GM21825 (cell line): Measurements from ENCODE around the gene SORCS2.

ENCODE experiments used
- ATAC-seq: cut with Tn5 transposase; IDR thresholded peaks from one replicate; pipeline ENCODE4 v1.9.1; 2021; ENCODE audit warnings: mild to moderate bottlenecking, moderate library complexity; ENCODE audit not compliant: unreplicated experiment

Gene SORCS2

DNA sequence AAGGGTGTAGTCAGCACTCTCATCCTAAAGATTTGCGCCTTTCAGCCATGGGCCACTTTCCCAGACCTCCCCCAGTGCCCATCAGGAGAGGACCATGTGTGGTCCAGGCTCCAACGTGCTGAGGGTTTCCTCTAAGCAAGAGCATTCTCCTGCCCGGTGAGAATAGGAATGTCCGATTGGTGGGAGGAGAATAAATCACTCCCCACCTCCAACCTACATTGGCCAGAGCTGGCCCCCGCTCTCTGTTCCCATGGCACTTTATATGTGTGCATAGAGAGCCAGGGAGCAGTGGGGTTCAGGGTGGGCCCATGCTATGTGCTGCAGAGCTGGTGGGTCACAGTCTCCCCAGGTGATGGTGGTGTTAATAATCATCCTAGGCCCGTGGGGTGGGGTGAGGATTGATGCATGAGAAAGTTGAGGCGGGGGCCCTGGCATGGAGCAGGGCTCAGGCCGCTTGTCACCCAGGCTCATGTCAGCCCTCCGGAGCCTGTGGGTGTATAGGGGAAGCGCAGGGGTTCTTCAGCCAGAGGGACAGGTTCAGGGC lies 6.8 kb upstream of the SORCS2 start:
- no peak for ATAC-seq

GRCh38 chr4:7186031-7186430 lies 6.3 kb upstream of the SORCS2 start:
- no peak for ATAC-seq

DNA sequence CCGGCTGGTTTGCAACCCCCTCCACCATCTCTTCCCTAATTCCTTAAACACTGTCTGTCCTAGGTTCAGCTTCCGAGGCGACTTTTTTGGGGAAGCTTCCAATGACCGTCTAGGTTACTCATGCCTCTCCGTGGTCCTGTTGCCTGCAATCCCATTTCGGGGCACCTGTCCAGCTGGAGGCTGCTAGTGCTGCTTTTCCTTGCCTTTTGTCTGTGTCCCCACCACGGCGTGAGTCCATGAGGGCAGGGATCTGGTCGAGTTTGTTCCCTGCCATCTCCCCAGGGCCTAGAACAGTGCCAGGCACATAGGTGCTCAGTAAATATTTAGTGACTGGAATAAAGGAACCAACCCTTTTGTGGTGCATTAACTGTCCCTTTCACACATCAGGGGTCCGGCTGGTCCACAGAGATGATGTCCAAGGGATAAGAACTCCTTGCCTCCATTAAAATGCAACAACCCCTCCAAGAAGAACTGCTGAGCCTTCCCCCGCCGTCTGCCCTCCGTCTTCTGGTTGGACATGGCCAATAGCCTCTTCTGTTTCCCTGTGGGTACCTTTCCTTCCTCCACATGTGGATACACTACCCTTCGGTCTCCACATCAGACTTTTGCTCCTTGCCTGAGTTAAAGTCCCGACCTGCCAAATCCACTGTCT lies 5.7 kb upstream of the SORCS2 start:
- ATAC-seq, result no peak

DNA sequence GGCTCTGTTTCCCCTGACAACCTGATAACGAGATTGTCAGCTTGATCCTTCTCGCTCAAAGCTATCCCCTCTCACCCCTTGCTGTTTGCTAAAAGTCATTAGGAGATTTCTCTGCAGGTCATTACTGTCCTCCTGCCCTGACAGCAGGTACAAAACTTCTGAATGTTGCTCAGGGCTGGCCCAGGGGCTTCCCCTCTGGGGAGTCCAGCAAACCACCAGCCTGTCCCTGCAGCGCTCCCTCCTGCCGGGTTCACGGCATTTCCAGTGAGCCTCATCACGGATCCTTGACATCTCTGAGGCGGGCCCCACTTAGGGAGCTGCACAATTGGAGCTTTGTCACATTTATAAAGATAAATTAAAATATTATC lies 5.2 kb upstream of the SORCS2 start:
- no peak for ATAC-seq

DNA sequence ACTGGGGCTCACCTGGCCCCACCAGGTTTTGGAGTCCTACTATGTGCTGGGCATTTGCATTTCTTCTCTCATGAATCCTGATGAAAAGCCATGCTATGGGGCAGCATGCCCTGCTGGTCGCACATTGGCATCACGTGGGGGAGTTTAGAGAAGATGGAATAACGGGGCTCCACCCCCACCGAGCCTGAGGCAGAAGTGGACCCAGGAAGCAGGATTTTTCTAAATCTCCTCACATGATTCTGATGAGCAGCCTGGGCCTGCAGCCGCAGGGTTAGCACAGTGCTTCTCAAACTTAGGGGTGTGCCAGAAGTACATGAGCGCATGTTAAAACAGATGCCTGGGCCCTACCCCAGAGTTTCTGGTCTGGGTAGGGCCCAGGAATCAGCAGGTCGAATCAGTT lies 4.6 kb upstream of the SORCS2 start:
- no peak for ATAC-seq

GRCh38 chr4:7189066-7189465 lies 3.3 kb upstream of the SORCS2 start:
- no peak for ATAC-seq

DNA sequence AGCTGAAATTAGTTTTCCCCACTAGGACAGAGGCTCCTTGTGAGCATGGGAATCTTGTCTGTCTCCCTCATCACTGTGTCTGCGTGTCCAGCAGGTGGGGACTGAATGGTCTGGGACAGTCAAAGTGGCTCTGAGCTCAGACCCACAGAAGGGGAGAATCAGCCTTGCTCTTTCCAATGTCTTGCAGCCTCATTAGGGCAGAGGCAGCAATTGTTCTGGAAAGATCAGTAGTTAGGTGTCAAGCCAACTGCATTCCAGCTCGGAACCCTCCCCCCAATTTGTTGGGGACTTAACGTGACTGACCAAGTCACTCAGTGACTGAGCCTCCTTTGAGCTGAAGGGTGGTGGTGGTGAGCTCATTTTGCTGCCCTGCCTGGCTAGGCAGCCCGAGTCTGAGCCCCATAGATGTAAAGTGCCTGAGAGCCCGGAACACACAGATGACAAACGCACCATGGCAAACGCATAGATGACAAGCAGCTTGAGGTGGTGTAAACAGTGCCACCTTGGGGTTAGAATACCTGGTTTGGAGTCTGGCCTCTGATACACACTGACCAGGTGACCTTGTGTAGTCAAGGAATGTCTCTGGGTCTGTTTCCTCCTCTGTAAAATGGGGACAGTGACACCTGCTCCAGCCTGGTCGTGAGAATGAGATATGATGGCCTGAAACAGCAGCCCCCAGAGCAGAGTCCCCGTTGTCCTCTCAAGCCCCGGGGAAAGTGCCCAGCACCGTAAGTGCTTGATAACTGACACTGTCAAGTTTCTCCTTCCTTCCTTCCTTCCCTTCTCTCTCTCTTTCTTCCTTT lies 2.7 kb upstream of the SORCS2 start:
- ATAC-seq, result no peak

DNA sequence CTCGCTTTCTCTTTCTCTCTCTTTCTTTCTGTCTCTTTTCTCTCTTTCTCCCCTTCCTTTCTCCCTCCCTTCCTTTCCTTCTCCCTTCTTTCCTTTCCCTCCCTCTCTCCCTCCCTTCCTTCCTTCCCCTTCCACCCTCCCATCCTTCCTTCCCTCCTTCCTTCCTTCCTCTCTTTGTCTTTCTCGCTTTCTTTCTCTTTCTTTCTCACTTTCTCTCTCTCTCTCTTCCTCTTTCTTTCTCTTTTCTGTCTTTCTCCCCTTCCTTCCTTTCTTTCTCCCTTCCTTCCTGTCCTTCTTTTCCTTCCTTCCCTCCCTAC lies 2.1 kb upstream of the SORCS2 start:
- no peak for ATAC-seq

- no peak for ATAC-seq
These were observed 1.4 kb upstream of the SORCS2 start for GRCh38 chr4:7190691-7191545.

DNA sequence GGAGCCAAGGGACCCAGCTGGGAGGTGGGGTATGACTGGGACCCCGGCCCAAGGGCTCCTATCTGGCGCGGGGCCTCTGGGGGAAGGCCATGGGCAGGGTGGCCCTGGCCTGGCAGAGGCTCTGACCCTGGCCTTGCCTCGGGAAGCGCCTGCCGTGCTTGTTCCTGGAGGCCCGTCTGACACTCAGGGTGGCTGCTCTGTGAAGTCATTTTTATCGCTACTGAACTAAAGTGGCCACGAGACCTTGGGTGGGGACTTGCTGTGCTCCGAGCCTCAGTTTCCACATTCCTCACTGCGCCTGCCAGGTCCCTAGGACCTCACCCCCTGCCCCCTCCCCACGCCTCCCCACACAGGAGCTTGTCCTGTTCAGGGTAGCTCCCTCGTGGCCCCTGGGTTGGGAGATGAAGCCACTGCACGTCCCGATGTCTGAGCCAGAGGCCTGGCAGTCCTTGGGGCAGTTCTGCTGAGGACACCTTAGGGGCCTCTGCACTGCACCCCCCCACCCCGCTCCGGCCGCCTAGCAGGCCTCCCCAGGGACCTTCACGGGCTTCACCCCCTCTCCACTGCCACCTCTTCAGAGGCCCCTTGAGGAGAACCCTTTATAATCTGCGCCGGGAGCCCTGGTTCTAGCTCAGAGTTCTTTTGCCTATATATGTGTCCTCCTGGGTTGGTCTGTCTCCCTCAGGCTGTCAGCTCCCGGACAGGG lies 639 bp upstream of the SORCS2 start:
- no peak for ATAC-seq

DNA sequence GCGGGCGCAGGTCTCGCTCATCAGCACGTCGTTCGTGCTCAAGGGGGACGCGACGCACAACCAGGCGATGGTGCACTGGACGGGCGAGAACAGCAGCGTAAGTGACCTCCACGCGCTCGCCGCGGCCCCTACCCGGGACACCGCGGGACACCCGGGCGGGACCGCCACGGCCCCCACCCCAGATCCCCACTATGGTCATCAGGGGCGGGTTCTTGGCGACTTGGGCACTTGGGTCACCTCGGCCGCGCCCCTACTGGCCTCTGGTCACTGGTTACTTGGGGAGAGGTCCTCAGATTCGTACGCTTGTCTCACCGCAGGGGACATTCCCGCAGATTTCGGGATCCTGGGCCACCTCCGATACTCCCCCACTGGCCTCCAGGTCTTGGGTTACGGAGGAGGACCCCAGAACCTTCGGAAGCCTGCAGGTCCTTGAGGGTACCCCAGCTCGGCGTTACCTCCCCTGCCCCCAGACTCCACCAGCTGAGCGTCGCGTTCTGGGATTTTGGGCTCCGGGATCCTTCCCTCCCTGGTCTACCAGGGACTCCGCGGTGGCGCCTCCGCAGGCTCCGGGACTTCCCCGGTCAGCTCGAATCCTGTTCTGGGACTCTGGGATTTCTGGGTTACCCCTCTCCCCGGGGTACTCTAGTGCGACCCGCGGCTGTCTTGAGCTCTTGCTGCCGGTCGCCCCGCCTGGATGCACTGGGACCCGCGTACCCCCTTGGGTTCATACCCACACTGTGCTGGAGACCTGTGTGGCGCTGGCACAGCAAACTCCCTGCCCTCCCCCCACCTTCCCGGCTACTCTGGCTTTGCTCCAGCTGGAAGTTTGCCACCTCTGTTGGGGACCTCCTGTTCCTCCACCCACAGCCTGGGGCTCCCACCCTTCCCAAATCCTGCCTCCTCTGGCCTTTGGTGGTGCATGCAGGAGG lies 956 bp downstream of the SORCS2 start:
- no peak for ATAC-seq

GRCh38 chr4:7194251-7195140 lies 2.2 kb downstream of the SORCS2 start:
- ATAC-seq, result no peak

DNA sequence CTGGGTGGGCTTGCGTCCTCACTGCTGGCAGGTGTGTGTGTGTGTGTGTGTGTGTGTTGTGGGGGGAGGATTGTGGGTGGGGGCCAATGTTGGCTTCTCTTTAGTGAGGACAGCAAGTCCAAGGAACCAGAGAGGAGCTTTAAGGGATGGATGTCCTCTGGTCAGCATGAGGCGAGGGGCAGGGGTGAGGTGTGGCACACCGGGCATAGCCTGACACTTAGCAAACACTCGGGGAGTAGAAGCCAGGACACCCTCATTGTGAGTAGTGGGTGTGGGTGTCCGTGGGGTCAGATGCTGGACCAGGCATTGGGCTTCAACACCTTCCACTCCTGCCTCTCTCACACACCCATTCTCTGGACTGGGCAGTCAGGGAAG lies 2.8 kb downstream of the SORCS2 start:
- no peak for ATAC-seq

GRCh38 chr4:7195546-7196287 lies 3.4 kb downstream of the SORCS2 start:
- no peak for ATAC-seq

DNA sequence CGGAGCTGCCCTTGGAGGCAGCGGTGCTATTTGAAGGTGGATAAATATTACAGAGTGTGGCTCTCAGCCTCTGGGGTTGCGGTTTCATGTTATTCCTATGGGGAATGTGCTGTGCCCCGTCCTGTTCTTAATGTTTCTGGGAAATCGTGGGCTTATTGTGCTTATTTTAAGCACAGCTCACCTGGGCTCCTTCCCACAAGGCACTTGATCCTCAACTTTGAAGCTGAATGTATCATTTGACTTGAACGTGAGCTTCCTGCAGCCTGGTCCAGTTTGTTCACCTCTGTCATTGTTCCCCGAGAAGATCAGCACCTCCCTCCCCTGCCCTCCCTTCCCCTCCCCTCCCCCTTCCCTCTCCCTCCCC lies 3.9 kb downstream of the SORCS2 start:
- ATAC-seq, result no peak

GRCh38 chr4:7196736-7197135 lies 4.4 kb downstream of the SORCS2 start:
- ATAC-seq, result no peak

DNA sequence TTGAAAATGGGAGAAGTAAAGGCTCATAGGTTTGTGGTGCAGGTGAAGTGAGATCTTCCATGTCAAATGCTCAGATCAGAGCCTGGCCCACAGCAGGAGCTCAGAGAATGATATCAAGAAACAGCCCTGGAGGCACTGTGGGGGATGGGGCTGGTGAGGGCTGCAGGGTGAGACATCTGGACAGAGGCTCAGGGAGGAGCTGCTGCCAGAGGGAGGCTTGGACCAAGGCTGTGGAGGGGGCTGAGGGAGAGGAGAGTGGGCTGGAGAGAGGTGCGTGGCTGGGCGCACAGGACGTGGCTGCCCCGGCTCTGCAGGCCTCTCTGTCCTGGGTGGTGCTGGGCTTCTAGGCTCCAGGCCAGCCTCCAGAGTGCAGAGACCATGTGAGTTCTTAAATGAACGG lies 5.6 kb downstream of the SORCS2 start:
- ATAC-seq, result no peak

DNA sequence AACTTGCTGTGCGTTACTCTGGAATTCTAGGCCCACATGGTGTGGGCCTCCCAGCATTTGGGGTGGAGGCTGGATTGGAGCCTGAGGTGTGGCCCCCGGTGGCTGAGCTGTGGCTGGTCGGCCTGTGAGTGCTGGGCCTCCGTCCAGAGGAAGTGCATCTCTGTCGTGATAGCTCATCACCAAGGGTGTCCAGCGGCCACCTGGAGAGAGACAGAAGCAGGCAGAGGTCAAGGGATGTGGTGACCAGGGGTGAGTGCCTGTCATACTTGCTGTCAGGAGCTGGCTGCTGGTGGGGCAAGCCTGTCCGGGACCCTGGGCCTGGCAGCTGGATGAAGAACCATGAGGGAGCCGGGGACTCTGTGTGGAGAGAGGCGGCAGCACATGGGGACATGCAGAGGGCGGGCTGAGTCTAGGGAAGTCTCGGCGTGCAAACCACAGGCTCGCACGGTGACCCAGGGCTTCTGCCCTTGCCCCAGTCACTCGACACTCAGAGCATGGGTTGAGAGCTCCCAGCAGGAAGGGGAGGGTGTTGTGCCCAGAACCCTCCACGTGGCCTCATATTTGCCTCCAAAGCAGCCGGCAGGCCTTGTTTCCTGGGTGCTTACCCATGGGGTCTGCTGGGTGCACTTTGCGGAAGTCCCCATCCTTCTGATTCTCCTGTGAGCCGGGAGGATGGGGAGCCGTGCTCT lies 6.2 kb downstream of the SORCS2 start:
- no peak for ATAC-seq
